Measurements from ENCODE around the gene DOK5. TPM values are rescaled to one million over a fixed set of nuclear protein-coding genes. Genes with fewer than 3 reads are reported as not detected.

DOK5 gene
- total and polyA plus RNA-seq, 2 of the 4 experiments (the other 2 are of a cell fraction) = 2.8 to 3.9 TPM

- Histone ChIP-seq H2AFZ (replicated peaks; ENCODE audit: low read length, poor library complexity) (no peak overlapping the region), H3K36me3 (ENCODE audit: control insufficient read depth, insufficient read depth, low read length) (no peaks in the 10 kb centered on the region), H4K91ac (ENCODE audit: insufficient read depth, low read depth, low read length) (no peak overlapping the region), H3K79me1 (ENCODE audit: low read depth in 1 of 2, low read length in 2 of 2) (no peaks in the 10 kb centered on the region), H3K23ac (ENCODE audit: low read depth, low read length) (no peak overlapping the region), H2AK9ac (replicated peaks; ENCODE audit: low read depth, low read length, poor library complexity) (no peak overlapping the region), H3K14ac (replicated peaks; ENCODE audit: low read depth, low read length) (no peak overlapping the region), H4K8ac (ENCODE audit: low read depth in 2 of 2, low read length in 2 of 2) (no peak overlapping the region), H3K9me1 (ENCODE audit: insufficient read depth, low read length) (no peaks in the 10 kb centered on the region), H3K4me1 (ENCODE audit: control insufficient read depth, insufficient read depth, low read length) (no peaks in the 10 kb centered on the region; the same call in 1 of the 2 replicates), H3K9me3 (ENCODE audit: control insufficient read depth, insufficient read depth, low read length) (no peaks in the 10 kb centered on the region), H3K56ac (ENCODE audit: extremely low read depth, insufficient read depth, low read length) (no peak overlapping the region), H2AK5ac (ENCODE audit: low read depth, low read length) (no peak overlapping the region), H2BK5ac (ENCODE audit: low read depth, low read length, poor library complexity, severe bottlenecking) (no peak overlapping the region), H2BK120ac (ENCODE audit: low read depth, low read length) (no peak overlapping the region), H2BK15ac (ENCODE audit: low read depth, low read length) (no peak overlapping the region), H3K4ac (ENCODE audit: low read depth, low read length) (no peak overlapping the region), H4K20me1 (ENCODE audit: insufficient read depth, low read length) (no peaks in the 10 kb centered on the region), H3K9ac (ENCODE audit: low read depth, low read length) (no peak overlapping the region), H3K27me3 (ENCODE audit: control insufficient read depth, insufficient read depth, low read length) (no peaks in the 10 kb centered on the region), H3K18ac (ENCODE audit: low read depth, low read length) (no peak overlapping the region), H4K5ac (ENCODE audit: low read depth, low read length) (no peak overlapping the region), H3K4me2 (ENCODE audit: low read depth, low read length) (no peak overlapping the region), H3K27ac (ENCODE audit: insufficient read depth, low read length) (no peak overlapping the region), H2BK20ac (ENCODE audit: low read depth, low read length) (no peak overlapping the region), H3K4me3 (ENCODE audit: insufficient read depth, low read depth, low read length) (no peak overlapping the region)
- DNase-seq (no peak), ATAC-seq (ENCODE audit: low read depth) (no peak)
- intact Hi-C loops (cut with micrococcal nuclease) (loop anchor here (10.0 kb wide), 1 partner anchor 165 kb away; the partner anchor contains the start of gene DOK5), in situ Hi-C loops (cut with MboI; ENCODE audit: low sequenced_read_pairs) (loop anchor here (10.0 kb wide), 1 partner anchor 535 kb away; no protein-coding TSS in a partner anchor), dilution Hi-C loops (cut with HindIII; ENCODE audit: low sequenced_read_pairs, unreplicated experiment) (no loop called here)
- BruUV-seq (replicated peaks) = no TSS peak
- ChIA-PET POLR2A (ENCODE audit: unreplicated experiment) (no interaction called here), CTCF (no interaction called here)
- no CpG with 5 or more reads among the region's 8 CpGs for WGBS, 2 experiments (ENCODE audit: extremely low coverage in 2 of 2, insufficient read length in 1 of 2)
- TF ChIP-seq MAFK (IDR thresholded peaks at IDR 0.05; ENCODE audit: low read depth, low read length) (no peak), RAD21 (IDR thresholded peaks at IDR 0.05; ENCODE audit: low read length) (no peak), FOS (IDR thresholded peaks at IDR 0.05; ENCODE audit: low read depth, low read length) (no peak), CTCF (conservative IDR thresholded peaks at IDR 0.05; ENCODE audit: low read depth, low read length) (no peak), RCOR1 (IDR thresholded peaks at IDR 0.05; ENCODE audit: insufficient replicate concordance, low read length) (no peak), NFE2L2 (IDR thresholded peaks at IDR 0.05; ENCODE audit: low read depth, low read length) (no peak), MAZ (IDR thresholded peaks at IDR 0.05; ENCODE audit: borderline replicate concordance, low read depth, low read length) (no peak), BHLHE40 (IDR thresholded peaks at IDR 0.05; ENCODE audit: low read depth, low read length) (no peak), MXI1 (IDR thresholded peaks at IDR 0.05; ENCODE audit: borderline replicate concordance, low read depth, low read length) (no peak), CEBPB (IDR thresholded peaks at IDR 0.05; ENCODE audit: low read depth, low read length) (no peak), CHD1 (IDR thresholded peaks at IDR 0.05; ENCODE audit: low read depth, low read length) (no peak), RFX5 (IDR thresholded peaks at IDR 0.05; ENCODE audit: low read depth, low read length) (no peak), POLR2A (IDR thresholded peaks at IDR 0.05; ENCODE audit: low read depth, low read length) (no peak), SMC3 (IDR thresholded peaks at IDR 0.05; ENCODE audit: low read depth, low read length) (no peak)
- TF ChIP-seq, protein P1, sequence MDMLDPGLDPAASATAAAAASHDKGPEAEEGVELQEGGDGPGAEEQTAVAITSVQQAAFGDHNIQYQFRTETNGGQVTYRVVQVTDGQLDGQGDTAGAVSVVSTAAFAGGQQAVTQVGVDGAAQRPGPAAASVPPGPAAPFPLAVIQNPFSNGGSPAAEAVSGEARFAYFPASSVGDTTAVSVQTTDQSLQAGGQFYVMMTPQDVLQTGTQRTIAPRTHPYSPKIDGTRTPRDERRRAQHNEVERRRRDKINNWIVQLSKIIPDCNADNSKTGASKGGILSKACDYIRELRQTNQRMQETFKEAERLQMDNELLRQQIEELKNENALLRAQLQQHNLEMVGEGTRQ (IDR thresholded peaks at IDR 0.05; ENCODE audit: low read depth, low read length) = no peak
- TF ChIP-seq, protein P2, sequence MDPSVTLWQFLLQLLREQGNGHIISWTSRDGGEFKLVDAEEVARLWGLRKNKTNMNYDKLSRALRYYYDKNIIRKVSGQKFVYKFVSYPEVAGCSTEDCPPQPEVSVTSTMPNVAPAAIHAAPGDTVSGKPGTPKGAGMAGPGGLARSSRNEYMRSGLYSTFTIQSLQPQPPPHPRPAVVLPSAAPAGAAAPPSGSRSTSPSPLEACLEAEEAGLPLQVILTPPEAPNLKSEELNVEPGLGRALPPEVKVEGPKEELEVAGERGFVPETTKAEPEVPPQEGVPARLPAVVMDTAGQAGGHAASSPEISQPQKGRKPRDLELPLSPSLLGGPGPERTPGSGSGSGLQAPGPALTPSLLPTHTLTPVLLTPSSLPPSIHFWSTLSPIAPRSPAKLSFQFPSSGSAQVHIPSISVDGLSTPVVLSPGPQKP (IDR thresholded peaks at IDR 0.05; ENCODE audit: borderline replicate concordance, low read depth, low read length) = no peak
Measured at GRCh38 chr20:54639941-54640340, 164.5 kb downstream of the DOK5 start.
